K562 (cell line): ENCODE results near the gene LY6G6F. TPM values are rescaled to one million over a fixed set of nuclear protein-coding genes. Genes with fewer than 3 reads are reported as not detected.
A peak's percentile ranks its signal among the peaks of the same experiment; 100 is the strongest.

Experiments used
- ATF2 ChIP-seq: sonication (generic); formaldehyde crosslinking; IDR thresholded peaks from 2 replicates; pipeline ENCODE4 v1.8.1; 2022; ENCODE audit warnings: missing genetic modification reagents
- CHD2 ChIP-seq: IDR thresholded peaks from 2 replicates; pipeline ENCODE4 v1.6.1; 2011; ENCODE audit warnings: low read depth, low read length
- E2F5 ChIP-seq: sonication (generic); formaldehyde crosslinking; IDR thresholded peaks from 2 replicates; pipeline ENCODE4 v1.8.0; 2022; ENCODE audit warnings: mild to moderate bottlenecking, missing genetic modification reagents
- ESRRB ChIP-seq: fragments of 250-450 bp; sonication (Bioruptor Pico); IDR thresholded peaks from 2 replicates; pipeline ENCODE4 v1.5.0; 2020; ENCODE audit warnings: mild to moderate bottlenecking, moderate library complexity, borderline replicate concordance
- ETV6 ChIP-seq, 3 experiments: fragments of 150-350 bp in 1 of 3; sonication (generic) in 1 of 3; formaldehyde crosslinking in 1 of 3; IDR thresholded peaks; 2 replicates each; pipeline versions ENCODE4 v1.6.1 to v1.8.0; 2014 to 2022; ENCODE audit warnings: borderline replicate concordance in 2 of 3, low read depth in 2 of 3, antibody characterized with exemption in 1 of 3, low read length in 1 of 3, mild to moderate bottlenecking in 1 of 3, missing genetic modification reagents in 1 of 3
- JUN ChIP-seq, 2 experiments: sonication (generic) in 1 of 2; formaldehyde crosslinking in 1 of 2; IDR thresholded peaks; 2 replicates each; pipeline versions ENCODE4 v1.6.1 to v1.8.0; 2012 to 2022; ENCODE audit warnings: borderline replicate concordance in 2 of 2, mild to moderate bottlenecking in 2 of 2, improper control_type of control experiment in 1 of 2, low read depth in 1 of 2, low read length in 1 of 2, missing genetic modification reagents in 1 of 2
- KHSRP ChIP-seq: fragments of 450-650 bp; IDR thresholded peaks from 2 replicates; pipeline ENCODE4 v1.6.1; 2017
- NFIC ChIP-seq: fragments of 450-650 bp; IDR thresholded peaks from 2 replicates; pipeline ENCODE4 v1.6.1; 2017; ENCODE audit warnings: mild to moderate bottlenecking, inconsistent platforms
- POLR2AphosphoS5 ChIP-seq: IDR thresholded peaks from 2 replicates; pipeline ENCODE4 v1.6.1; 2011; ENCODE audit warnings: mild to moderate bottlenecking, low read depth, low read length, moderate library complexity; ENCODE audit not compliant: control insufficient read depth, insufficient read depth
- PRPF4 ChIP-seq: fragments of 200-400 bp; formaldehyde crosslinking; IDR thresholded peaks from one replicate; pipeline ENCODE4 v1.6.1; 2017; ENCODE audit warnings: low read length, low read depth, mild to moderate bottlenecking; ENCODE audit not compliant: insufficient read depth, poor library complexity, severe bottlenecking
- TEAD4 ChIP-seq, 2 experiments: sonication (generic) in 1 of 2; formaldehyde crosslinking in 1 of 2; IDR thresholded peaks; 2 replicates each; pipeline versions ENCODE4 v1.6.1 to v1.8.0; 2012 to 2022; ENCODE audit warnings: borderline replicate concordance in 1 of 2, inconsistent platforms in 1 of 2, low read length in 1 of 2, mild to moderate bottlenecking in 1 of 2, missing genetic modification reagents in 1 of 2
- ZBTB1 ChIP-seq: sonication (generic); formaldehyde crosslinking; IDR thresholded peaks from 2 replicates; pipeline ENCODE4 v1.8.1; 2023; ENCODE audit warnings: missing genetic modification reagents, low read depth, mild to moderate bottlenecking, borderline replicate concordance
- ZKSCAN1 ChIP-seq: fragments of 150-350 bp; IDR thresholded peaks from 2 replicates; pipeline ENCODE4 v1.6.1; 2016; ENCODE audit warnings: low read depth, low read length
- ZNF224 ChIP-seq: sonication (generic); formaldehyde crosslinking; IDR thresholded peaks from 2 replicates; pipeline ENCODE4 v1.8.0; 2022; ENCODE audit warnings: mild to moderate bottlenecking, missing genetic modification reagents
- ZNF282 ChIP-seq: sonication (generic); formaldehyde crosslinking; IDR thresholded peaks from 2 replicates; pipeline ENCODE4 v1.8.1; 2023; ENCODE audit warnings: missing genetic modification reagents
- polyA plus RNA-seq, 8 experiments: library from polyadenylated mRNA; depleted of rRNA in 4 of 8; stranded (reverse) in 5 of 8; unstranded in 3 of 8; fragments of >200 nt; fragmentation: Nextera tagmentation in 2 of 8; fragmentation: Illumina TruSeq in 1 of 8; extraction: Ambion mirVana in 2 of 8; extraction: Trizol in 1 of 8; gene quantifications; 2 replicates each; pipeline versions ENCODE4 v1.2.1 to v1.2.3, GENCODE V29; 2011 to 2014; ENCODE audit warnings: inconsistent platforms in 1 of 8, missing spikeins in 1 of 8
- total RNA-seq, 7 experiments: library from RNA; depleted of rRNA in 6 of 7; stranded (reverse); fragments of >200 nt in 6 of 7; fragmentation: Illumina TruSeq in 2 of 7; extraction: Trizol in 2 of 7; gene quantifications; 2 replicates each; pipeline versions ENCODE4 v1.2.1 to v1.2.3, GENCODE V29; 2011 to 2021; ENCODE audit warnings: low replicate concordance in 1 of 7
- TF ChIP-seq, protein P1 (sequence below): fragments of 450-650 bp; formaldehyde crosslinking; IDR thresholded peaks from 2 replicates; pipeline ENCODE4 v1.4.0; 2020; ENCODE audit warnings: mild to moderate bottlenecking, moderate library complexity
- TF ChIP-seq, protein P2 (sequence below): fragments of 450-650 bp; IDR thresholded peaks from 2 replicates; pipeline ENCODE4 v1.6.1; 2016; ENCODE audit warnings: borderline replicate concordance

LY6G6F gene
- total and polyA plus RNA-seq, 9 of the 15 experiments (the other 6 are each of a cell fraction or from before 2014, with no cell fraction given): 0.14 to 0.50 (median 0.28) TPM; not detected in 2

DNA sequence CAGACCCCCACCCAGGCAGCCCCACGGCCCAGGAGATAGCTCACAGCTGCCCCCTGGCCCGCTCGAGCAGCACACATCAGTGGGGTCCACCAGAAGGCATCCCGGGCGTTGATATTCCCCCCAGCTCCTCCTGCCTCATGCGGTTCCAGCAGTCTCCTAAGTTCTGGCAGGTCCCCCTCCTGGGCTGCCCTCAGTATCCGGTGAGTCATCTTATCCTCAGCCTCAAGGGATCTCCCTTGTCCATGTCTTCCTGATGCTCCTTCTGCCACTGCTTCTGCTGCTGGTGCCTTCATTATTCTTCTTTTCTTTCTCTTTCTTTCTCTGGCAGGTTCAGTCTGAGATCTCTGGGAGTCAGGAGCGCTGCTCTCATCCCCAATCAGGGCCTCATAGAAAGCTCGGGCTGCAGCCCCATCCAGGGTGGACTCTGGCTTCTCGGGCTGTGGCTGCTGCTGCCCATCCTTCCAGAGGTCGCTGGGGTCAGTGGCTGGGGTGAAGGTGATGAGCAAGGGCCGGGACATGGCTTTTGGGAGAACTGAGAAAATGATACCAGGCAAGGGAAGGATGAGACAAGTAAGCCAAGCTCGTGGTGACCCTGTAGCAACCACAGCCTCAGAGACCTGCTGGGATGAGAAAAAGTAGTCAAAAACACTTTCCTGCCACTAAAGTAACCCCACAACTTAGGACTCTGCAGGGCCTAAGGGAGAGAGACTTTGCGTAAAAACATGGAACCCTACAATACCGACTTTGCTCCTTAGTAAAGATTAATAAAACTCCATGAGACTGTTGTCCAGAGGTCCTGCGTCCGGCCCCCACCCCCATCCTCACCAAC is 42.5 kb upstream of the LY6G6F start (continued):
- TF ChIP-seq TEAD4 (IDR thresholded peaks at IDR 0.05; ENCODE audit: low read length): peak; percentile 47; the same call in 1 of the 2 replicates
- TF ChIP-seq TEAD4 (CRISPR knock-in tag; IDR thresholded peaks at IDR 0.05; ENCODE audit: borderline replicate concordance): no peak
- no peak; the same call in 1 of the 2 replicates for TF ChIP-seq E2F5 (CRISPR knock-in tag)
- no peak for TF ChIP-seq ATF2 (CRISPR knock-in tag)
- TF ChIP-seq, protein P1, sequence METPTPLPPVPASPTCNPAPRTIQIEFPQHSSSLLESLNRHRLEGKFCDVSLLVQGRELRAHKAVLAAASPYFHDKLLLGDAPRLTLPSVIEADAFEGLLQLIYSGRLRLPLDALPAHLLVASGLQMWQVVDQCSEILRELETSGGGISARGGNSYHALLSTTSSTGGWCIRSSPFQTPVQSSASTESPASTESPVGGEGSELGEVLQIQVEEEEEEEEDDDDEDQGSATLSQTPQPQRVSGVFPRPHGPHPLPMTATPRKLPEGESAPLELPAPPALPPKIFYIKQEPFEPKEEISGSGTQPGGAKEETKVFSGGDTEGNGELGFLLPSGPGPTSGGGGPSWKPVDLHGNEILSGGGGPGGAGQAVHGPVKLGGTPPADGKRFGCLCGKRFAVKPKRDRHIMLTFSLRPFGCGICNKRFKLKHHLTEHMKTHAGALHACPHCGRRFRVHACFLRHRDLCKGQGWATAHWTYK (CRISPR knock-in tag): peak; percentile 55; the same call in 1 of the 2 replicates
- no peak for TF ChIP-seq ZBTB1 (CRISPR knock-in tag)
- TF ChIP-seq KHSRP: 0 out of 2 replicates have a peak, but pooled peaks have one; percentile 34
- TF ChIP-seq PRPF4: no peak
- peak; percentile 69; the same call in 1 of the 2 replicates for TF ChIP-seq POLR2AphosphoS5
- TF ChIP-seq ETV6 (IDR thresholded peaks at IDR 0.05; ENCODE audit: borderline replicate concordance in 1 of 2, low read depth in 2 of 2, low read length in 1 of 2): no peak
- TF ChIP-seq ETV6 (CRISPR knock-in tag; IDR thresholded peaks at IDR 0.05; ENCODE audit: borderline replicate concordance): no peak
- TF ChIP-seq NFIC: no peak
- TF ChIP-seq ZKSCAN1: no peak
- TF ChIP-seq, protein P2, sequence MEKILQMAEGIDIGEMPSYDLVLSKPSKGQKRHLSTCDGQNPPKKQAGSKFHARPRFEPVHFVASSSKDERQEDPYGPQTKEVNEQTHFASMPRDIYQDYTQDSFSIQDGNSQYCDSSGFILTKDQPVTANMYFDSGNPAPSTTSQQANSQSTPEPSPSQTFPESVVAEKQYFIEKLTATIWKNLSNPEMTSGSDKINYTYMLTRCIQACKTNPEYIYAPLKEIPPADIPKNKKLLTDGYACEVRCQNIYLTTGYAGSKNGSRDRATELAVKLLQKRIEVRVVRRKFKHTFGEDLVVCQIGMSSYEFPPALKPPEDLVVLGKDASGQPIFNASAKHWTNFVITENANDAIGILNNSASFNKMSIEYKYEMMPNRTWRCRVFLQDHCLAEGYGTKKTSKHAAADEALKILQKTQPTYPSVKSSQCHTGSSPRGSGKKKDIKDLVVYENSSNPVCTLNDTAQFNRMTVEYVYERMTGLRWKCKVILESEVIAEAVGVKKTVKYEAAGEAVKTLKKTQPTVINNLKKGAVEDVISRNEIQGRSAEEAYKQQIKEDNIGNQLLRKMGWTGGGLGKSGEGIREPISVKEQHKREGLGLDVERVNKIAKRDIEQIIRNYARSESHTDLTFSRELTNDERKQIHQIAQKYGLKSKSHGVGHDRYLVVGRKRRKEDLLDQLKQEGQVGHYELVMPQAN: peak; percentile 38
- peak; percentile 99 for TF ChIP-seq JUN (IDR thresholded peaks at IDR 0.05; ENCODE audit: borderline replicate concordance, low read depth, low read length)
- peak; percentile 73; the same call in 1 of the 2 replicates for TF ChIP-seq JUN (CRISPR knock-in tag; IDR thresholded peaks at IDR 0.05; ENCODE audit: borderline replicate concordance)
- no peak for TF ChIP-seq CHD2
- no peak for TF ChIP-seq ESRRB (CRISPR knock-in tag)
- 0 out of 2 replicates have a peak, but pooled peaks have one; percentile 35 for TF ChIP-seq ZNF224
- no peak for TF ChIP-seq ZNF282 (CRISPR knock-in tag)
